Breast epithelium (tissue), 3 donors: ENCODE measurements around the gene KIAA2012.

Experiments
- CTCF ChIP-seq, 3 donors: fragments of 450-650 bp; IDR thresholded peaks; one replicate each; pipeline ENCODE4 v1.5.1; 2016 to 2017; ENCODE audit warnings: antibody characterized with exemption in 3 of 3, mild to moderate bottlenecking in 3 of 3, moderate library complexity in 3 of 3
- POLR2A ChIP-seq: fragments of 450-650 bp; IDR thresholded peaks from one replicate; pipeline ENCODE4 v1.6.1; 2016; ENCODE audit warnings: antibody characterized with exemption, mild to moderate bottlenecking, moderate library complexity
- POLR2AphosphoS5 ChIP-seq, 3 donors: sonication (generic); formaldehyde crosslinking; IDR thresholded peaks; one replicate each; pipeline ENCODE4 v1.6.1; 2017; ENCODE audit warnings: antibody characterized with exemption in 3 of 3

- TF ChIP-seq CTCF (IDR thresholded peaks at IDR 0.05) (no peak), POLR2A (no peak), POLR2AphosphoS5 (IDR thresholded peaks at IDR 0.05) (peak in 2 of 3 donors; percentile 12 to 59)
Observed at GRCh38 chr2:202099515-202099914, 26.5 kb downstream of the KIAA2012 start.
